Right ventricle myocardium superior (tissue), 1 donor: ENCODE results near the gene CERS6. TPM values are rescaled to one million over a fixed set of nuclear protein-coding genes. Genes with fewer than 3 reads are reported as not detected.
A peak's percentile ranks its signal among the peaks of the same experiment; 100 is the strongest.

ENCODE experiments used
- ATAC-seq: fragments of 200-7000 bp; cut with Tn5 transposase; one replicate; pipeline ENCODE4 v1.9.1; 2020; ENCODE audit warnings: mild to moderate bottlenecking; ENCODE audit not compliant: poor library complexity
- DNase-seq: peaks from one replicate; pipeline ENCODE4 v3.0.0-alpha.2; 2020
- intact Hi-C: fragments of 100-400 bp; cut with DNase I; formaldehyde crosslinking; loops from one replicate; pipeline ENCODE4 v1.11.2; 2022
- total RNA-seq: library from RNA; stranded (reverse); fragmentation: NEBNext Ultra II Directional; extraction: Animal tissue kit (Norgen Biotek cat#: 25700); gene quantifications from one replicate; pipeline ENCODE4 v1.2.1, GENCODE V29; 2021
- donor health status: DM: no; HTN: yes; CAD: no; lungs with severe emphysema.

Gene CERS6
- total RNA-seq, 1 donor from 2014 or later, result 66.7 TPM

- DNase-seq (no peak), ATAC-seq (no peak)
- intact Hi-C loops, result no loop called here
Measured at GRCh38 chr2:168438553-168438952, 17.5 kb upstream of the CERS6 start.

GRCh38 chr2:168439536-168439935, 16.5 kb upstream of the CERS6 start:
- intact Hi-C loops, result no loop called here
- no peak for ATAC-seq
- DNase-seq, result no peak

GRCh38 chr2:168441214-168441872, 14.7 kb upstream of the CERS6 start:
- intact Hi-C loops, result no loop called here
- ATAC-seq (no peak), DNase-seq (no peak)

GRCh38 chr2:168443818-168444217, 12.3 kb upstream of the CERS6 start:
- intact Hi-C loops, result no loop called here
- DNase-seq (no peak), ATAC-seq (peak; percentile 75)

GRCh38 chr2:168445960-168446359, 10.1 kb upstream of the CERS6 start:
- DNase-seq (no peak), ATAC-seq (no peak)
- intact Hi-C loops, result no loop called here

- intact Hi-C loops, result no loop called here
- no peak for DNase-seq
- no peak for ATAC-seq
Measured at GRCh38 chr2:168448980-168449379, 7.1 kb upstream of the CERS6 start.

GRCh38 chr2:168449419-168449818, 6.7 kb upstream of the CERS6 start:
- ATAC-seq, result no peak
- intact Hi-C loops, result no loop called here
- no peak for DNase-seq

- intact Hi-C loops, result no loop called here
- DNase-seq (no peak), ATAC-seq (no peak)
Measured at GRCh38 chr2:168450171-168450570, 5.9 kb upstream of the CERS6 start.

GRCh38 chr2:168450732-168451131, 5.3 kb upstream of the CERS6 start:
- no peak for DNase-seq
- ATAC-seq, result no peak
- intact Hi-C loops, result no loop called here

- DNase-seq (no peak), ATAC-seq (no peak)
- intact Hi-C loops, result no loop called here
Measured at GRCh38 chr2:168452781-168453180, 3.3 kb upstream of the CERS6 start.

GRCh38 chr2:168453404-168453803, 2.7 kb upstream of the CERS6 start:
- DNase-seq (no peak), ATAC-seq (no peak)
- intact Hi-C loops, result no loop called here

- no peak for ATAC-seq
- no peak for DNase-seq
- intact Hi-C loops, result no loop called here
Measured at GRCh38 chr2:168454737-168455644, 1.1 kb upstream of the CERS6 start.

GRCh38 chr2:168456521-168457189, 583 bp downstream of the CERS6 start:
- intact Hi-C loops, result no loop called here
- DNase-seq (peak; percentile 55), ATAC-seq (peak; percentile 70)

- DNase-seq, result no peak
- no peak for ATAC-seq
- intact Hi-C loops, result no loop called here
Measured at GRCh38 chr2:168457190-168457895, 1.3 kb downstream of the CERS6 start.

GRCh38 chr2:168458139-168458538, 2.1 kb downstream of the CERS6 start:
- intact Hi-C loops, result no loop called here
- DNase-seq, result no peak
- ATAC-seq, result no peak

- intact Hi-C loops, result no loop called here
Measured at GRCh38 chr2:168459256-168459655, 3.2 kb downstream of the CERS6 start.

GRCh38 chr2:168460571-168460970, 4.5 kb downstream of the CERS6 start:
- ATAC-seq (no peak), DNase-seq (no peak)
- intact Hi-C loops, result loop anchor here (5.0 kb wide), 1 partner anchor 67 kb away; no protein-coding TSS in a partner anchor

More at GRCh38 chr2:168459256-168459655, 3.2 kb downstream of the CERS6 start:
- DNase-seq (no peak), ATAC-seq (no peak)

GRCh38 chr2:168461178-168461941, 5.3 kb downstream of the CERS6 start:
- ATAC-seq (no peak), DNase-seq (no peak)
- intact Hi-C loops, result loop anchor here (5.0 kb wide), 1 partner anchor 66 kb away; no protein-coding TSS in a partner anchor
